ENCODE measurements around the gene MYO7A. TPM values are rescaled to one million over a fixed set of nuclear protein-coding genes. Genes with fewer than 3 reads are reported as not detected.

MYO7A gene
- total and polyA plus RNA-seq, 2 donors (not counting 3 experiments of a cell fraction or from before 2014, with no cell fraction given), result 1.3 to 3.6 TPM

DNA sequence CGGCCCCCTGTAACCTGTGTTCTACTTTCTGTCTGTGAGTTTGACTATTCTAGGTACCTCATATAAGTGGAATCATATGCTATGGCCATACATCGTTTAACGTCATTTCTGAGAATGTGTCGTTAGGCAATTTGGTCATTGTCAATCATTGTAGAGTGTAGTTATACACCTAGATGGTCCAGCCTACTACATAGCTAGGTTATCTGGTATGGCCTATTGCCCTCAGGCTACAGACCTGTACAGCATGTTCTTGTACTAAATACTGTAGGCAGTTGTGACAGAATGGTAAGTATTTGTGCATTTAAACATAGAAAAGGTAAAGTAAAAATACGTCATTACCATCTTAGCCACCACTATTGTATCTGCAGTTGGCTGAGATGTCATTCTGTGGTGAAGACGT, 35.2 kb downstream of the MYO7A start:
- Histone ChIP-seq H3K4me1 (ENCODE audit: control insufficient read depth, extremely low read depth, insufficient read depth, low read length) (peaks cover 11% of the 10 kb centered on the region), H3K9me1 (replicated peaks; ENCODE audit: control insufficient read depth, extremely low read depth, insufficient read depth, low read length) (no peaks in the 10 kb centered on the region), H3K9ac (replicated peaks; ENCODE audit: extremely low read depth, insufficient read depth, low read length) (no peak overlapping the region), H3K27me3 (ENCODE audit: control insufficient read depth in 2 of 2, insufficient read depth in 2 of 2, low read length in 2 of 2) (no peaks in the 10 kb centered on the region), H3K36me3 (ENCODE audit: control insufficient read depth in 2 of 2, extremely low read depth in 1 of 2, insufficient read depth in 2 of 2, low read length in 2 of 2) (no peaks in the 10 kb centered on the region), H2AFZ (ENCODE audit: low read depth, low read length) (no peak overlapping the region), H3K4me2 (ENCODE audit: insufficient read depth, low read length) (no peak overlapping the region), H3K79me2 (ENCODE audit: control insufficient read depth, insufficient read depth, low read length) (no peaks in the 10 kb centered on the region), H3K9me3 (replicated peaks; ENCODE audit: control insufficient read depth, insufficient read depth, low read length) (no peaks in the 10 kb centered on the region), H4K20me1 (replicated peaks; ENCODE audit: control insufficient read depth, extremely low read depth, insufficient read depth, low read length) (no peaks in the 10 kb centered on the region), H3K27ac (ENCODE audit: insufficient read depth, low read depth, low read length) (no peak overlapping the region), H3K4me3 (replicated peaks in 1 of 3; ENCODE audit: insufficient read depth in 1 of 3, low read depth in 1 of 3, low read length in 3 of 3) (no peak overlapping the region)
- DNase-seq (ENCODE audit: low read depth, low spot score), result no peak
- no peak for FAIRE-seq
- ChIA-PET POLR2A (no interaction called here), CTCF (interaction anchor here (2.0 kb wide), 1 partner anchor 36 kb away, joined by 8 read pairs; no protein-coding TSS in a partner anchor)
- dilution Hi-C loops (cut with MboI; ENCODE audit: extremely low pct_ligation_motif_present, low sequenced_read_pairs) (no loop called here), intact Hi-C loops (cut with micrococcal nuclease) (no loop called here)
- no TSS peak for BruUV-seq (replicated peaks)
- no peak for TF ChIP-seq EZH2 (IDR thresholded peaks at IDR 0.05; ENCODE audit: borderline replicate concordance, low read depth, low read length, severe bottlenecking)
- TF ChIP-seq GATA2 (IDR thresholded peaks at IDR 0.05; ENCODE audit: insufficient read depth, insufficient read length, low read depth, low read length), result no peak
- TF ChIP-seq MAX (IDR thresholded peaks at IDR 0.05; ENCODE audit: insufficient read depth, insufficient read length), result no peak
- no peak for TF ChIP-seq MYC (IDR thresholded peaks at IDR 0.05; ENCODE audit: low read depth, low read length)

DNA sequence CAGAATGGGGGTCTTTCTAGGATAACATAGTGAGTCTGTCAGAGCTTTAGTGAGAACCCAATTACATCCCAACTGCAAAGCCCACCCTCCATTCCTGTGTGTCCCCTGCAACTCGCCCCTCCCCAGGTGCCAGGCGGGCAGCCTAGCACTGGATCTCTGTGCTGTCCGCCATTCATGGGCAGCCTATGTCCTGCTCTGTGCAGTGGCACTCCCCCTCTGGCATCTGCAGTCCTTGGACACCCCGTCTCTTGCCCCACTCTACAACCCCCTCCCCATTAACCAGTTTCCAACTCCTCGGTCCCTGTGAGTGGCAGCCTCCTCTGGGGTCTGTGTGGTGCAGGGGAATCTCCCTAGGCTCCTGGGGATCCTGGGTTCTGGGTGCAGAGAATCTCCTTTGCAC, 37.0 kb downstream of the MYO7A start:
- Histone ChIP-seq H3K36me3 (ENCODE audit: control insufficient read depth in 2 of 2, extremely low read depth in 1 of 2, insufficient read depth in 2 of 2, low read length in 2 of 2) (no peaks in the 10 kb centered on the region), H3K79me2 (ENCODE audit: control insufficient read depth, insufficient read depth, low read length) (no peaks in the 10 kb centered on the region), H3K27me3 (ENCODE audit: control insufficient read depth in 2 of 2, insufficient read depth in 2 of 2, low read length in 2 of 2) (no peaks in the 10 kb centered on the region), H3K4me3 (replicated peaks in 1 of 3; ENCODE audit: insufficient read depth in 1 of 3, low read depth in 1 of 3, low read length in 3 of 3) (no peak overlapping the region), H3K9ac (replicated peaks; ENCODE audit: extremely low read depth, insufficient read depth, low read length) (no peak overlapping the region), H4K20me1 (replicated peaks; ENCODE audit: control insufficient read depth, extremely low read depth, insufficient read depth, low read length) (no peaks in the 10 kb centered on the region), H3K9me1 (replicated peaks; ENCODE audit: control insufficient read depth, extremely low read depth, insufficient read depth, low read length) (no peaks in the 10 kb centered on the region), H3K27ac (ENCODE audit: insufficient read depth, low read depth, low read length) (no peak overlapping the region), H3K4me2 (ENCODE audit: insufficient read depth, low read length) (no peak overlapping the region), H2AFZ (ENCODE audit: low read depth, low read length) (no peak overlapping the region), H3K4me1 (ENCODE audit: control insufficient read depth, extremely low read depth, insufficient read depth, low read length) (peaks cover 11% of the 10 kb centered on the region), H3K9me3 (replicated peaks; ENCODE audit: control insufficient read depth, insufficient read depth, low read length) (no peaks in the 10 kb centered on the region)
- no peak for TF ChIP-seq FOS (IDR thresholded peaks at IDR 0.05; ENCODE audit: borderline replicate concordance, insufficient read depth, low read length)
- TF ChIP-seq MAX (IDR thresholded peaks at IDR 0.05; ENCODE audit: insufficient read depth, insufficient read length), result no peak
- TF ChIP-seq GATA2 (IDR thresholded peaks at IDR 0.05; ENCODE audit: insufficient read depth, insufficient read length, low read depth, low read length), result no peak
- no peak for TF ChIP-seq POLR2A (IDR thresholded peaks at IDR 0.05; ENCODE audit: low read depth, low read length)
- TF ChIP-seq JUN (IDR thresholded peaks at IDR 0.05; ENCODE audit: borderline replicate concordance, insufficient read depth, insufficient read length, low read depth), result no peak
- TF ChIP-seq EZH2 (IDR thresholded peaks at IDR 0.05; ENCODE audit: borderline replicate concordance, low read depth, low read length, severe bottlenecking), result no peak
- TF ChIP-seq, protein P1, sequence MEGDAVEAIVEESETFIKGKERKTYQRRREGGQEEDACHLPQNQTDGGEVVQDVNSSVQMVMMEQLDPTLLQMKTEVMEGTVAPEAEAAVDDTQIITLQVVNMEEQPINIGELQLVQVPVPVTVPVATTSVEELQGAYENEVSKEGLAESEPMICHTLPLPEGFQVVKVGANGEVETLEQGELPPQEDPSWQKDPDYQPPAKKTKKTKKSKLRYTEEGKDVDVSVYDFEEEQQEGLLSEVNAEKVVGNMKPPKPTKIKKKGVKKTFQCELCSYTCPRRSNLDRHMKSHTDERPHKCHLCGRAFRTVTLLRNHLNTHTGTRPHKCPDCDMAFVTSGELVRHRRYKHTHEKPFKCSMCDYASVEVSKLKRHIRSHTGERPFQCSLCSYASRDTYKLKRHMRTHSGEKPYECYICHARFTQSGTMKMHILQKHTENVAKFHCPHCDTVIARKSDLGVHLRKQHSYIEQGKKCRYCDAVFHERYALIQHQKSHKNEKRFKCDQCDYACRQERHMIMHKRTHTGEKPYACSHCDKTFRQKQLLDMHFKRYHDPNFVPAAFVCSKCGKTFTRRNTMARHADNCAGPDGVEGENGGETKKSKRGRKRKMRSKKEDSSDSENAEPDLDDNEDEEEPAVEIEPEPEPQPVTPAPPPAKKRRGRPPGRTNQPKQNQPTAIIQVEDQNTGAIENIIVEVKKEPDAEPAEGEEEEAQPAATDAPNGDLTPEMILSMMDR (IDR thresholded peaks at IDR 0.05; ENCODE audit: extremely low read depth in 1 of 2, insufficient read depth in 1 of 2, low read depth in 1 of 2, low read length in 2 of 2), result no peak
- TF ChIP-seq MYC (IDR thresholded peaks at IDR 0.05; ENCODE audit: low read depth, low read length), result no peak
- TF ChIP-seq POLR2AphosphoS5 (IDR thresholded peaks at IDR 0.05; ENCODE audit: insufficient read depth, low read depth, low read length), result no peak
- no TSS peak for BruUV-seq (replicated peaks)
- no peak for FAIRE-seq
- DNase-seq (ENCODE audit: low read depth, low spot score), result no peak
- dilution Hi-C loops (cut with MboI; ENCODE audit: extremely low pct_ligation_motif_present, low sequenced_read_pairs) (no loop called here), intact Hi-C loops (cut with micrococcal nuclease) (no loop called here)
- ChIA-PET POLR2A (no interaction called here), CTCF (interaction anchor here (1.7 to 4.0 kb wide), 3 partner anchors 9 to 38 kb away, joined by 4 to 18 read pairs (median 6); partner anchors contain the start of gene MYO7A)

Data from endothelial cell of umbilical vein (primary cell).